HG03378 (cell line): Measurements from ENCODE around the gene CCDC73.
"Not testable (repeated sequence)": the region's sequence is repeated elsewhere in the genome, so short reads cannot be mapped to it uniquely, and the experiment has no call there.

Experiments used
- ATAC-seq: cut with Tn5 transposase; IDR thresholded peaks from one replicate; pipeline ENCODE4 v1.9.1; 2021; ENCODE audit warnings: mild to moderate bottlenecking, moderate library complexity; ENCODE audit not compliant: unreplicated experiment

CCDC73 gene

DNA sequence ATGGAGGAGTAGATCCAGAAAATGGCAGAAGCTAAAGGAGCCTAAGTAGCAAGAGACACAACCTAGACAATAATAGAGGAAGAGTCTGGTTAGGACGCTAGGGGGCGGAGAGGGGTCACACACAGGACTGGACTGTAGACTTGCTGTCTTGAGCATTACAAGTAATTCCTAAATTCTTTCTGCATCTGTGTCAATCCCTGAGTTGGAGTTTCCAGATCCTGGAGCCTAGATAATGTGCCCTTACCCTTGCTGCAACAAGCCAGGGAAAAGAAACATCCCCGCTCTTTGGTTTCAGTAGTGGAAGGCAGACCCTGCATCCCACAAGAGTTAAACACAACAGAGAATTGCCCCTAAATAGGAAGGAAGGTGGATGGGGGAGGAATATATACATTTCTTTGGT lies 14.9 kb upstream of the CCDC73 start:
- peak; percentile 97 for ATAC-seq

DNA sequence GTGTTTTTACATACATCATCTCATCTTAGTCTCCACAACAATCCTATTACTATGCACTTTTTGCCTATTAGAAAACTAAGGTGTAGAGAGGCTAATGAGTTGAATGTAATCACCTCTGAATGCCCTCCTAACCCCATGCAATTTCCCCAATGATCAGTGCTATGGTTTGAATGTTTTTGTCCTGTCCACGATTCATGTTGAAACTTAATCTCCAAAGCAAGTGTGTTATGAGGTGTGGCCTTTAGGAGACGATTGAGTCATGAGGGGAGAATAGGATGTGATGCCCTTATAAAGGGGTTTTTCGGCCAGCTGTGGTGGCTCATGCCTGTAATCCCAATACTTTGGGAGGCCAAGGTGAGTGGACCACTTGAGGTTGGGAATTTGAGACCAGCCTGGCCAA lies 2.0 kb upstream of the CCDC73 start:
- ATAC-seq, result no peak

DNA sequence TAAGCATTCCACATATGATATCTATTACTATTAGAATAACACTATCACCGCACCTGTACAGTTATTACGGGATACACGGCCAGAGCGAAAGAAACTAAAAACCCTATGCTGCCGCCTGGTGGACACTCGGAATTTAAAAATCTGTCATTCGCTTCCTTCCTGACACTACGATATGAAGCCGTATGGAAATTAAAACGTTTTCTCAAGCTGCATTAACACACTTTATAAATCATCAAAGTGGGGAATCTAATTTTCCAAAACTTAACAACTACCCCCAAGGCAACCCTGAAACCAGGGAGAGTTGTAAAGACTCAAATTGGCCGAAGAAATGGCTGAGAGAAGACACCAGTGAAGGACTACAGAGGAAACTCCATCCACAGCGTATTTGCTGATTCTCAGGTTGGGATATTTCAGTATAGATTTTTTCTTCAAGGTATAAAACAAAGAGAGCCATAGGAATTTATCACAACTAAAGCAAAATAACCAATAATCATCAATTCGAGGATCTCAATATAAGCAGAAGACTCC lies 1.4 kb downstream of the CCDC73 start:
- ATAC-seq, result peak; percentile 73

DNA sequence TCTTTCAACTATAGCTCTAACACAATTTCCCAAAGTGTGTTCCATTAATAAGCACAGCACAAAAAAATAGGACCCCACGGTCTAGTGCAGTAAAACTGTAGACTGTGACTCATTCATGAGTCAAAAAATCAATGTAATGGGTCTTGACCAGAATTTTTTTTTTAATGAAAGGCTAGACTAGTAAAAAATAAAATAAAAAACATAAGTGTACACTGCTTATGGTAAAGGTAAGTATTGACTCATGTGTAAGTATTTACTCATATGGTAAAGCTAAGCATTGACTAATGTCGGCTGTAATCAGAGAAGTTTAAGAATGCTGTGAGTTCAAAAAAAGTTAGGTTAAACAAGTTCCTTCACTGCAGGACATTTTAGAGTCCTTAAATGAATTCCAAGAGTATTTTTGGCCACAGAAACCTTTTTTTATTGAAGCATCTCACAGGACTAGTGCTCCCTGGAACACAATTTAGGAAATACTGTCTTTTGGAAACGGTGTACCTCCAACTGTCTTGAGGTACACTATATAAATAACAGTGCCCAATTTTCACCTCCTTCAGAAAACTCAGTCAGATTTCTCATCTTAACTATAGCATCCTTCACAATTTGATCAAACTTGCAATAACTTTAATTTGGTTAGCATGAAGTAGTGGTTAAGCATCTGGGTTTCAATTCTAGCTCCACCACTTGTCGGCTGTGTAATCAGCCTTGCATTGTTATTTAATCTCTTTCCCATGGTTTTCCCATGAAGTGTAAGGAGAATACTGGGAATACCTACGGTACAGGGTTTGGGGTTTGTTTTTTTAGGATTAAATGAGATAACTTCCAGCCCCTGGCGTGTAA lies 2.1 kb downstream of the CCDC73 start:
- ATAC-seq, result peak; percentile 7

DNA sequence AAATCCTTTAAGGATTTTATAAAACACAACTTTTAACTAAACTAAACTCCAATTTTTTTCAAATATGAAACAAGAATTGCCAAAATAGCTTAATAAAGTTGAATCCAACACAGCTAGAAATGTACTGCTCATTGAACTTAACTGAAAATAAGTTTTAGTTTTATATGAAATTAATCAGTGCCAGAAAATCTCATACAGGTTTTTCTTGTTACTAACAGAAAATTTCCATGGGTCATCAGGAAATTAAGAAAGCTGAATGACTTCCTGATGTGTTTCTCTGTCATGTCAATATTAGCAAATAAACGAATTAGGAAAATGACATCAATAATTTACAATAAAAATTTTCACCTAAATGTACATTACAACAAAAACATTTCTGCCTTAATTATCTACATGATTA lies 3.5 kb downstream of the CCDC73 start:
- no peak for ATAC-seq

DNA sequence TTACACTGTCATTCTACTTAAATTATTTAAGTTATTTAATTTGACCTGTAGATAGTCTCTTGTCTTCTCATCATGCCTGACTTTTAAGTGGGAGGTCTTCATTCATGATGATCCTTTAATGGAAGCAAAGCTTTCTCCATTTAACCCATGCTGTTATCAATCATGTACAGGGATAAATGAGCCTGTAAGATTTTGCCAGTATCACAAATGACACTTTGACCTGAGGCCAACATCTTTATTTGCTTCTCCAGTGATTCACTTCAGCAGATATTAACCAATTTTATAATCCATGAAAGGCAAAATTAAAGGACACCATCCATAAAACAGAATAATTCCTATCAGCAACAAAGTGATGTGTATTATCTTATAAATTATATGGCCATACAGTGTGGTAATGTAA lies 7.7 kb downstream of the CCDC73 start:
- ATAC-seq, result no peak

DNA sequence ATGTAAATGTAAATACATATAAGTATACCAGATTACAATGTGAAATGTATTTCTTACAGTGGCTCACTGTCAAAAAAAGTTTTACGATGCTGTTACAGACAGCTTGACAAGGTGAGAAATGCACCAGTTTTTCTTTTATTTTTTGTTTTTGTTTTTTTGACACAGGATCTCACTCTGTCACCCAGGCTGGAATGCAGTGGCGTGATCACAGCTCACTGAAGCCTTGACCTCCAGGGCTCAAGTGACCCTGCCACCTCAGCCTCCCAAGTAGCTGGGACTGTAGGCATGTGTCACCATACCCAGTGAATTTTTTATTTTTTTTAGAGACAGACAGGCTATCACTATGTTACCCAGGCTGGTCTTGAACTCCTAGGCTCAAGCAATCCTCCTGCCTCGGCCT lies 9.2 kb downstream of the CCDC73 start:
- ATAC-seq, result no peak

DNA sequence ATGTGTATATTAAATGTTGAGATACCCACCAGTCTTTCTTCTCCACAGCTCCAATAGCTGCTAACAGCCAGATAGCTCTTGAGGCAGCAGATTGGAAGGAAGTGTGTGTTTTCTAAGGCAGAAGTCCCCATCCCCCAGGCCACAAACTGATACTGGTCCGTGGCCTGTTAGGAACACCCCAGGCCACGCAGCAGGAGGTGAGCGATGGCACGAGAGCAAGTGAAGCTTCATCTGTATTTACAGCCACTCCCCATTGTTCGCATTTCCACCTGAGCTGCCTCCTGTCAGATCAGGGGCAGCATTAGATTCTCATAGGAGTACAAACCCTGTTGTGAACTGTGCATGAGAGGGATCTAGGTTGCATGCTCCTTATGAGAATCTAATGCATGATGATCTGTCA lies 12.7 kb downstream of the CCDC73 start:
- no peak for ATAC-seq

DNA sequence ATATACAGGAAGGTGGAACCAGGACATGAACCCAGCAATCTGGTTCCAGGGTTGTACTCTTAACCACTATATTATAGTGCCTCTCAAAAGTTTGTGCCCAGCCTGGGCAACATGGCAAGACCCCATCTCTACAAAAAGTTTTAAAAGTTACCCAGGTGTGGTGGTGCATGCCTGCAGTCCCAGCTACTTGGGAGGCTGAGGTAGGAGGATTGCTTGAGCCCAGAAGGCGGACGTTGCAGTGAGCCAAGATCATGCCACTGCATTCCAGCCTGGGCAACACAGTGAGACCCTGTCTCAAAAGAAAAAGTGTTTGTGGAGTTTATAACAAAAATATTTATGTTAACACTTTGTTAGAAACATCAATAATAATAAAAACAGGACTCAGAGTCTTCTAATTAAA lies 13.6 kb downstream of the CCDC73 start:
- not testable (repeated sequence) for ATAC-seq

DNA sequence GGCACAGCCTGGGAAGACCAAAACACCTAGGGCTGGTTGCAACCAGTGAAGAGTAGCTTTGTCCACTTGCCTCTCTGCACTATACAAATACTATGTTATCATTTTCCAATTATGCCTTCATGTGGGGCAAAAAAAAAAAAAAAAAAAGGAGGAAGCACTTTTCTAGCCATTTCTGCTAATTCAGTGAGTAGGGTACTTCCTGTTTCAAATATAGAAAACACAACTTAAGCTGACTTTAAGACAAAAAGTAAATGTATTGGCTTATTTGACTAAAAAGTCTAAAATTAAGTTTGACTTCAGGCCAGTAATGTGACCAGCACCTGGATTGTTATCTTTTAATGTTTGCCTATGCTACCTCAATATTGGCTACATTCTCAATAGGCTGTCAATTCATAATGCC lies 15.3 kb downstream of the CCDC73 start:
- no peak for ATAC-seq

DNA sequence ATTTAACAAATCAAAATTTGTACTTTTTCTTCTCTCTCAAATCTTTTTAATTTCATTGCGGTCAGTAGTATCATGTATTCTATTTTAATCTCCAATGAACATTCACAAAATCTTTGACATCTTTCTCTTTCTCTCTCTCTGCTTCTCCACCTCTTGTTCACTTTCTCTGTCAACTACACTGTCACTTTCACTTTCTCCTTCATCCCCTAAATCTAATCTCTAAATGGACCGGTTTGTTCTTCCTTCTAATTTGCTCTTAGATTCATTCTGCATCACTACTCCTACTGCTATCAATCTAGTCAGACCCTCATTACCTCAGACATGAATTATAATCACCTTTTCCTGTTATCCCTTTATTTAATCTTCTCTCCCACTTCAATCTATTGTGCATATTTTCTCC lies 18.6 kb downstream of the CCDC73 start:
- peak; percentile 63 for ATAC-seq

DNA sequence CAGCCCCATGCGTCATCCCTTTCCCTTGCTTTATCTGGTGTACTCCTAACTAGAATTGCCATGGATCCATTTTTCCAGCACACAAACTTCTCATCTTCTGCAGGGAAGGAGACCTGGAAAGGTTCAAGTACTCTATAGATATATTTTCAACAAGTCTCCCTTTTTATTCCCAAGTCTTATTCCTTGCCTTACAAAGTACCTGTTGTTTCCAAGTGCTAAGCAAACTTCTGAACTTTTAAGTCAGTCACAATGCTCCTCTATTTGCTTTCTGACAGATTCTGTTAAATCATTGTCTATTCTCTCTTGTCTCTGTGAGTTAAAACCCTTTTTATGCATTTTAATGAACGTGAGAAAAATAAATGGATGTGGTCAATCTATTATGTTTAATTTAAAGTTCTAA lies 20.4 kb downstream of the CCDC73 start:
- no peak for ATAC-seq

DNA sequence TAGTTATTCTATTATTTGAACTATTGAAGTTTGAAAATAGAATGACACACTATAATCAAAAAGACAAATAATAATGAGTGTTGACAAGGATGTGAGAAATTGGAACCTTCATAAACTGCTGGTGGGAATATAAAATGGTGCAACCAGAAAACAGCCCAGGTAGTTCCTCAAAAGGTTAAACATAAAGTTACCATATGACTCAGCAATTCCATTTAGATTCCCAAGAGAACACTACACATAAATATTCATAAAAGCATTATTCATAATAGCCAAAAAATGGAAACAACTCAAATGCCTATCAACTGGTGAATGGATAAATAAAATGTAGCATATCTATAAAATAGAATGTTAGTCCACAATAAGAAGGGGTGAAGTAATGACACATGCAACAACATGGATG lies 21.7 kb downstream of the CCDC73 start:
- ATAC-seq, result no peak

DNA sequence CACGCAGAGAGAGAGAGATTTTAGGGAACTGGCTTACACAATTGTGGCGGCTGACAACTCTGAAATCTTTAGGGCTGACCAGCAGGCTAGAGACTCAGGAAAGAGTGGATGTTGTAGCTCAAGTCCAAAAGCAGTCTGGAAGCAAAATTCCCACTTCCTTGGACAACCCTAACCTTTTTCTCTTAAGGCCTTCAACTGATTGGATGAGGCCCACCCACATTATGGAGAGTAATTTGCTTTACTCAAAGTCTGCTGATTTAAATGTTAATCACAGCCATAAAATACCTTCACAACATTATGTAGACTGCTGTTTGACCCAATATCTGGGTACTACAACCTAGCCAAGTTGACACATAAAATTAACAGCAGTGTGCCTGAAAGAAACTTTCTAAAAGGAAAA lies 32.7 kb downstream of the CCDC73 start:
- ATAC-seq, result not testable (repeated sequence)

DNA sequence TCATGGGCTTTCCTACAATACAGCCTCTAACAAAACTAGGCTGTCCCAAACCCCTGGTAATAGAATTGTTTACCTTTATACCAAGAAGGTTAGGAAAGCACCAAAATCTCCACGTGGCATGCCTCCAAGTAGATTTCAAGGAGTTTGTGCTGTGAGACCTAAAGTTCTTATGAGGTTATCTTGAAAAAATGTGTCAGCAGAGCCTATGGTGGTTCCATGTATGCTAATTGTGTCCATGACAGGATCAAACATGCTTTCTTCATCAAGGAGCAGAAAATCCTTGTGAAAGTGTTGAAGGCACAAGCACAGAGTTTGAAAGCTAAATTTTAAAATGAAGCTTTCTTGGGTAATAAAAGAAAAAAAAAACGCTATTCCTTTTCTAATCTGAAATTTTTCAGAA lies 36.2 kb downstream of the CCDC73 start:
- ATAC-seq, result no peak

DNA sequence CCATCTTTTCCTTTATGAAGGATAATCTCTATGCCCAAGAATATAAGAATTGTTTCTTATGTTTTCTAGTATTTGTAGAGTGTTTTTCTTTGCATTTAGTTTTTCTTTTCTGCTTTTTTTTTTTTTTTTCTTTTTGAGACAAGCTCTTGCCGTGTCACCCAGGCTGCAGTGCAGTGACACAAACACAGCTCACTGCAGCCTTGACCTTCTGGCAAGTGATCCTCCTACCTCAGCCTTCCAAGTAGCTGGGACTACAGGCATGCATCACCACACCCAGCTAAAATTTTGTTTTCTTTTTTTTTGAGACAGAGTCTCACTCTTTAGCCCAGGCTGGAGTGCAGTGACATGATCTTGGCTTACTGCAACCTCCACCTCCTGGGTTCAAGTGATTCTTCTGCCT lies 41.3 kb downstream of the CCDC73 start:
- not testable (repeated sequence) for ATAC-seq

DNA sequence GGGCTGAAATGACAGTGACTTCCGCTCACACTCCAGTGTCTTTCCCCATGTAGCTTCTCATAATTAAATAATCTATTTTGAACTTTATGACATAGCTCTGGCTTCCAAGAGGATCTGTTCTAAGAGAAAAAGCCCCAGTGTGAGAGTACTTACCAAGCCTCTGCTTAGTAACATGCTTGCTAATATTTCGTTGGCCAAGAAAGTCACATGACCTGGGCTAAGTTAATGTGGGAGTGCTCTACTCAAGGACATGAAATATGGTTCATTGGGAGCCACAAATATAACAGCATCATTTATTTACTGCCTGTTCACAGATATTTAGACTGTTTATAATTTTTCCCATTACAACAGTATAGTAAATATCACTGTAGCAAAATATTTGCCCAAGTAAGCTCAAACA lies 42.5 kb downstream of the CCDC73 start:
- ATAC-seq, result no peak

DNA sequence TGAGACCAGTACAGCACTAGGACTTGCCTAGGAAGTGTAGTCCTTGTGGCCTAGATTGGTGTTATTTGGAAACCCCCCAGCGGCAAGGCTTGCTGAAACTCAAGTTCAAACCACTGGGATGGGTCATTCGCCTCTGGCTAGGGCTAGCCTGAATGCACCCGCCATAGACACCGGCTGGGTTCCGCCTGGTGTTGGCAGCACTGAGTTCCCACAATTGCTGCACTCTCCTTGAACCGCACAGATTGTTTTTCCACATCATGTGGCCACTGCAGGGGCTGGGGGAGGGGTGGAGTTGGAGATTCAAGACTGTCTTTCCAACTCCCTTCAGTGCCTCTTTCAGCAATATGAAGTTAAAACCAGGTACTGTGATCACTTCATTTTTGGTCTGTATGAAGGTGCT lies 43.1 kb downstream of the CCDC73 start:
- no peak for ATAC-seq

DNA sequence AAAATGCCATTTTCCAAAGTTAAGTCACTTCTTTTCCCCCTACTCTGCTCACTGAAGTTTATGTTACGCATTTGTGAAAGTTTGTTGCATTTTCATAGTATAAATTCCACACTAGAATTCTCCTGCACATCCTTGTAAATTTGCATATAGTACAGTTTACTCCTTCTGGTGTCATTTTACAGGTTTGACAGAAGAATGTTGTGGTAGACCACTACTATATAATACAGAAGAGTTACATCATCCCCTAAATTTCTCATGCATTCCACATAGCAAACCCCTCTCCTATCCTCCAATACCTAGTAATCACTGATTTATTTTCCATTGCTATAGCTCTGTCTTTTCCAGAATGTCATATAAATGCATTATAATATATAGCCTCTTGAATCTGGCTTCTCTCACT lies 64.5 kb downstream of the CCDC73 start:
- no peak for ATAC-seq

DNA sequence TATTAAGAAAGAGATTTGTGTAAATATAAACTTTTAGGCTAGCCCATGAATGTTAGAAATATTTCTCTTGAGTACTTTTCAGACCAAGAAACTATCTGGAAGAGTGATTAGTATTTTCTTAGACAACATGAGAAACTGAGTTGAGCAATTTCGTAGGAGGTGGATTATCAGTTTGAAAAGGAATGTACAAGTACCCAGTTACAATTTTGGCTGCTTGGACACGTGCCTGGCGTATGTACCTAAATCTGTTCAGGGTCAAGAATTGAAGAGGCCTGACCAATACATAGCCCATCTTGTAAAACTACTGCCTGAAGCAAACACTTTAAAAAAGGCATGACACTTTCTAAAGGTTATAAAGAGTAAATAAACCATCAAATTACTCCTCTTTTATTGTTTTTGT lies 71.1 kb downstream of the CCDC73 start:
- ATAC-seq, result no peak

DNA sequence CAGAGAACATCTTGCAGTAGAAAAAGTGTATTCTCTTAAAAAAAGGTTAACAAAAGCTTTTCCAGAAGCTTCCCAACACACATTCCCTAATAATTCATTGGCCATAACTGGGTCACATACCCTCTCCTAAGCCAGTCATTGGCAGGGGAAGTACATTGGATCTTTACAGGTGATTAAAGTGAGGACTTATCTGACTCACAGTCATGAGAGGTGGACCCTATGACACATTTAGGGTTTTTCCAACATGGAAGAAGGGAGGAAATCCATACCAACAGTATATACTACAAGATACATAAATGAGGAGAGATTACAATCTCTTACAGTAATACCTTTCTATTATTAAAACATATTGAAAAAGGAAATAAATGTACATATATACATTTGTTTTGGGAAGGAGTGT lies 72.2 kb downstream of the CCDC73 start:
- no peak for ATAC-seq

DNA sequence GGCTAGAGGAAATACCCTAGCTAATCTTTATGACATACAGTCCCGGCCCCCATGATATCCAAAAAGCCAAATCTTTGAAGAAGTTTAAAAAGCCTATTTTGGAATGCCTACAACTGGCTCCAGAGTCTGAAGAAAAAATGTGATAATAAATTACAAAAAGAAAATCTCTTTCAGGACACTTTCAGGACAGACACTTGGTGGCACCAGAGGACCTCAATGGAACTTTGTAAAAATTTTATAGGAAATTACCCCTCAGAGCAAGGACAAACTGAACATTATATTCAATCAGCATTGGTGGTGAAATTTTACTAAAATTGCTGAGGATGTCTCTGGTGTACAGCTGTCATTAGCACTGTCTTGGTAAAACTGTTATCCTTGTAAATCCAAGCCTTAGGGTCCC lies 81.0 kb downstream of the CCDC73 start:
- ATAC-seq, result no peak

DNA sequence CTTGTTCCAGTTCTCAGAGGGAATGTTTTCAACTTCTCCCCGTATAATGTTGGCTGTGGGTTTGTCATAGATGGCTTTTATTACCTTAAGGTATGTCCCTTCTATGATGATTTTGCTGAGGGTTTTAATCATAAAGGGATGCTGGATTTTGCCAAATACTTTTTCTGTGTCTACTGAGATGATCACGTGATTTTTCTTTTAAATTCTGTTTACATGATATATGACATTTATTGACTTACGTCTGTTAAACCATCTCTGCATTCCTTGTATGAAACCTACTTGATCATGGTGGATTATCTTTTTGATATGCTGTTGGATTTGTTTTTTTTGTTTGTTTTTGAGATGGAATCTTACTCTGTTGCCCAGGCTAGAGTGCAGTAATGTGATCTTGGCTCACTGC lies 85.5 kb downstream of the CCDC73 start:
- not testable (repeated sequence) for ATAC-seq
